ENCODE data around the gene PLEKHA5.

DNA sequence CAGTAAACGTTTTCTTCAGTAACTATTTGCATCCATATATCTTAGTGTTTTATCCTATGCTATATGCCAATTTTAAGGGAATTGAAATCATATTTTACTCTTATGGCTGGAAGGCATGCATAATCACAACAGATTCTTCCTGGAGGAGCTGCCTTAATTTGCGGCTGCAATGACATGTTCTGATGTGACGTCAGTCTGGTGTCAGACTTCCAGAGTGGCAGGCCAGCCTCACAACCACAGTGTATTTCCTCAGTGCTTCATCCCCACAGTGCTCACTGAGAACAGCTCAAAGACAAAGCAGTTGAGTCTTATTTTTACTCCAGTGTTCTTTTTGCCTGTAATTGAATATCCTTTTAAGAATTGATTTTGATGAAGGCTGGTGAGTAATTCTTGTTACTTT is 107.1 kb downstream of the PLEKHA5 start:
- TF ChIP-seq POLR2A (IDR thresholded peaks at IDR 0.05) (no peak), EP300 (IDR thresholded peaks at IDR 0.05) (no peak)
- TF ChIP-seq, protein P1, sequence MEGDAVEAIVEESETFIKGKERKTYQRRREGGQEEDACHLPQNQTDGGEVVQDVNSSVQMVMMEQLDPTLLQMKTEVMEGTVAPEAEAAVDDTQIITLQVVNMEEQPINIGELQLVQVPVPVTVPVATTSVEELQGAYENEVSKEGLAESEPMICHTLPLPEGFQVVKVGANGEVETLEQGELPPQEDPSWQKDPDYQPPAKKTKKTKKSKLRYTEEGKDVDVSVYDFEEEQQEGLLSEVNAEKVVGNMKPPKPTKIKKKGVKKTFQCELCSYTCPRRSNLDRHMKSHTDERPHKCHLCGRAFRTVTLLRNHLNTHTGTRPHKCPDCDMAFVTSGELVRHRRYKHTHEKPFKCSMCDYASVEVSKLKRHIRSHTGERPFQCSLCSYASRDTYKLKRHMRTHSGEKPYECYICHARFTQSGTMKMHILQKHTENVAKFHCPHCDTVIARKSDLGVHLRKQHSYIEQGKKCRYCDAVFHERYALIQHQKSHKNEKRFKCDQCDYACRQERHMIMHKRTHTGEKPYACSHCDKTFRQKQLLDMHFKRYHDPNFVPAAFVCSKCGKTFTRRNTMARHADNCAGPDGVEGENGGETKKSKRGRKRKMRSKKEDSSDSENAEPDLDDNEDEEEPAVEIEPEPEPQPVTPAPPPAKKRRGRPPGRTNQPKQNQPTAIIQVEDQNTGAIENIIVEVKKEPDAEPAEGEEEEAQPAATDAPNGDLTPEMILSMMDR (IDR thresholded peaks at IDR 0.05) = no peak
